ENCODE data around the gene POMT1.

The POMT1 gene

GRCh38 chr9:131554843-131555351 is 52.2 kb downstream of the POMT1 start:
- DNase-seq (ENCODE audit: low read depth), result no peak

GRCh38 chr9:131555841-131556673 is 53.3 kb downstream of the POMT1 start:
- DNase-seq (ENCODE audit: low read depth), result no peak

- no peak for DNase-seq (ENCODE audit: low read depth)
Measured at GRCh38 chr9:131557855-131558548, 55.3 kb downstream of the POMT1 start.

GRCh38 chr9:131559421-131560000 is 56.8 kb downstream of the POMT1 start:
- DNase-seq (ENCODE audit: low read depth), result no peak

GRCh38 chr9:131562032-131562959 is 59.6 kb downstream of the POMT1 start:
- DNase-seq (ENCODE audit: low read depth), result no peak

GRCh38 chr9:131565369-131565768 is 62.7 kb downstream of the POMT1 start:
- no peak for DNase-seq (ENCODE audit: low read depth)

- DNase-seq (ENCODE audit: low read depth), result no peak
Measured at GRCh38 chr9:131566158-131566557, 63.4 kb downstream of the POMT1 start.

GRCh38 chr9:131567910-131568309 is 65.2 kb downstream of the POMT1 start:
- DNase-seq (ENCODE audit: low read depth), result no peak

Data from T-helper 22 cell (primary cell).